Measurements from ENCODE around the gene PPM1D. TPM values are rescaled to one million over a fixed set of nuclear protein-coding genes. Genes with fewer than 3 reads are reported as not detected.

PPM1D gene
- total and polyA plus RNA-seq, 2 of the 13 experiments (the other 11 are each of a cell fraction or from before 2014, with no cell fraction given) = 8.0 to 26.2 TPM

DNA sequence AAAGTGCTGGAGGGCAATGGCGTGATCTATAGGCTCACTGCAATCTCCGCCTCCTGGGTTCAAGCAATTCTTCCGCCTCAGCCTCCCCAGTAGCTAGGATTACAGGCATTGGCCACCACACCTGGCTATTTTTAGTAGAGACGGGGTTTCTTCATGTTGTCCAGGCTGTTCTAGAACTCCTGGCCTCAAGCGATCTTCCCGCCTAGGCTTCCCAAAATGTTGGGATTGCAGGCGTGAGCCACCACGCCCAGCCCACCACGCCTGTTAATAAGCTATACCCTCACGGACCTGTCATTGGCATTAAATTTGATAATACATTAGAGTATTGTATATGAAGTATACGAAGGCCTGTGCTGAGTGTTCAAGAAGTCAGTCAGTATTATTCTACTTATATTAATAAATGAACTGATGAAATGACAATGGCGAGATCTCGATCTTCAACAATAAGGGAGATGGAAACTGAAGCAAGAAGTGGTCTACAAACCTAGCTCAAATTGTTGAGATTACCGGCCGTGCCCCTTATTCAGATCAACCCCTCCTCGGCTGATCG, 76.8 kb downstream of the PPM1D start (continued):
- TF ChIP-seq, protein P1, sequence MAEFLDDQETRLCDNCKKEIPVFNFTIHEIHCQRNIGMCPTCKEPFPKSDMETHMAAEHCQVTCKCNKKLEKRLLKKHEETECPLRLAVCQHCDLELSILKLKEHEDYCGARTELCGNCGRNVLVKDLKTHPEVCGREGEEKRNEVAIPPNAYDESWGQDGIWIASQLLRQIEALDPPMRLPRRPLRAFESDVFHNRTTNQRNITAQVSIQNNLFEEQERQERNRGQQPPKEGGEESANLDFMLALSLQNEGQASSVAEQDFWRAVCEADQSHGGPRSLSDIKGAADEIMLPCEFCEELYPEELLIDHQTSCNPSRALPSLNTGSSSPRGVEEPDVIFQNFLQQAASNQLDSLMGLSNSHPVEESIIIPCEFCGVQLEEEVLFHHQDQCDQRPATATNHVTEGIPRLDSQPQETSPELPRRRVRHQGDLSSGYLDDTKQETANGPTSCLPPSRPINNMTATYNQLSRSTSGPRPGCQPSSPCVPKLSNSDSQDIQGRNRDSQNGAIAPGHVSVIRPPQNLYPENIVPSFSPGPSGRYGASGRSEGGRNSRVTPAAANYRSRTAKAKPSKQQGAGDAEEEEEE (CRISPR knock-in tag; IDR thresholded peaks at IDR 0.05; ENCODE audit: borderline replicate concordance) = peak; percentile 96; the same call in 1 of the 2 replicates
- TF ChIP-seq XRCC5 (optimal IDR thresholded peaks at IDR 0.05; ENCODE audit: low read length) (no peak), SAFB2 (CRISPR knock-in tag; IDR thresholded peaks at IDR 0.05; ENCODE audit: borderline replicate concordance, low read depth) (peak; percentile 32), TCF12 (IDR thresholded peaks at IDR 0.05) (no peak), TCF12 (CRISPR knock-in tag; IDR thresholded peaks at IDR 0.05) (no peak), HOXA3 (CRISPR knock-in tag; IDR thresholded peaks at IDR 0.05) (no peak), TAF1 (CRISPR knock-in tag; IDR thresholded peaks at IDR 0.05) (no peak), CEBPB (IDR thresholded peaks at IDR 0.05; ENCODE audit: borderline replicate concordance, low read depth, low read length) (no peak), ZMAT3 (CRISPR knock-in tag; conservative IDR thresholded peaks at IDR 0.05) (no peak), EEA1 (CRISPR knock-in tag; IDR thresholded peaks at IDR 0.05; ENCODE audit: borderline replicate concordance) (0 out of 2 replicates have a peak, but pooled peaks have one; percentile 82), ZNF713 (CRISPR knock-in tag; IDR thresholded peaks at IDR 0.05) (no peak), AHR (CRISPR knock-in tag; IDR thresholded peaks at IDR 0.05) (no peak), RARG (CRISPR knock-in tag; IDR thresholded peaks at IDR 0.05; ENCODE audit: low read depth) (0 out of 2 replicates have a peak, but pooled peaks have one; percentile 18), ZSCAN21 (CRISPR knock-in tag; IDR thresholded peaks at IDR 0.05; ENCODE audit: borderline replicate concordance) (no peak), TAF15 (IDR thresholded peaks at IDR 0.05; ENCODE audit: low read depth, low read length, poor library complexity, severe bottlenecking) (no peak), KDM4B (CRISPR knock-in tag; IDR thresholded peaks at IDR 0.05) (no peak), ZNF350 (CRISPR knock-in tag; IDR thresholded peaks at IDR 0.05; ENCODE audit: borderline replicate concordance, low read depth) (0 out of 2 replicates have a peak, but pooled peaks have one; percentile 0), ZNF556 (CRISPR knock-in tag; IDR thresholded peaks at IDR 0.05; ENCODE audit: borderline replicate concordance) (0 out of 2 replicates have a peak, but pooled peaks have one; percentile 20), ZSCAN22 (CRISPR knock-in tag; IDR thresholded peaks at IDR 0.05) (no peak), PCBP2 (optimal IDR thresholded peaks at IDR 0.05; ENCODE audit: low read depth, low read length, poor library complexity, severe bottlenecking) (no peak), KDM2A (CRISPR knock-in tag; IDR thresholded peaks at IDR 0.05; ENCODE audit: borderline replicate concordance, low read depth) (no peak), ZNF552 (CRISPR knock-in tag; IDR thresholded peaks at IDR 0.05; ENCODE audit: borderline replicate concordance) (0 out of 2 replicates have a peak, but pooled peaks have one; percentile 33)
- TF ChIP-seq, protein P2, sequence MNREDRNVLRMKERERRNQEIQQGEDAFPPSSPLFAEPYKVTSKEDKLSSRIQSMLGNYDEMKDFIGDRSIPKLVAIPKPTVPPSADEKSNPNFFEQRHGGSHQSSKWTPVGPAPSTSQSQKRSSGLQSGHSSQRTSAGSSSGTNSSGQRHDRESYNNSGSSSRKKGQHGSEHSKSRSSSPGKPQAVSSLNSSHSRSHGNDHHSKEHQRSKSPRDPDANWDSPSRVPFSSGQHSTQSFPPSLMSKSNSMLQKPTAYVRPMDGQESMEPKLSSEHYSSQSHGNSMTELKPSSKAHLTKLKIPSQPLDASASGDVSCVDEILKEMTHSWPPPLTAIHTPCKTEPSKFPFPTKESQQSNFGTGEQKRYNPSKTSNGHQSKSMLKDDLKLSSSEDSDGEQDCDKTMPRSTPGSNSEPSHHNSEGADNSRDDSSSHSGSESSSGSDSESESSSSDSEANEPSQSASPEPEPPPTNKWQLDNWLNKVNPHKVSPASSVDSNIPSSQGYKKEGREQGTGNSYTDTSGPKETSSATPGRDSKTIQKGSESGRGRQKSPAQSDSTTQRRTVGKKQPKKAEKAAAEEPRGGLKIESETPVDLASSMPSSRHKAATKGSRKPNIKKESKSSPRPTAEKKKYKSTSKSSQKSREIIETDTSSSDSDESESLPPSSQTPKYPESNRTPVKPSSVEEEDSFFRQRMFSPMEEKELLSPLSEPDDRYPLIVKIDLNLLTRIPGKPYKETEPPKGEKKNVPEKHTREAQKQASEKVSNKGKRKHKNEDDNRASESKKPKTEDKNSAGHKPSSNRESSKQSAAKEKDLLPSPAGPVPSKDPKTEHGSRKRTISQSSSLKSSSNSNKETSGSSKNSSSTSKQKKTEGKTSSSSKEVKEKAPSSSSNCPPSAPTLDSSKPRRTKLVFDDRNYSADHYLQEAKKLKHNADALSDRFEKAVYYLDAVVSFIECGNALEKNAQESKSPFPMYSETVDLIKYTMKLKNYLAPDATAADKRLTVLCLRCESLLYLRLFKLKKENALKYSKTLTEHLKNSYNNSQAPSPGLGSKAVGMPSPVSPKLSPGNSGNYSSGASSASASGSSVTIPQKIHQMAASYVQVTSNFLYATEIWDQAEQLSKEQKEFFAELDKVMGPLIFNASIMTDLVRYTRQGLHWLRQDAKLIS (CRISPR knock-in tag; IDR thresholded peaks at IDR 0.05) = 0 out of 2 replicates have a peak, but pooled peaks have one; percentile 11
- TF ChIP-seq, protein P3, sequence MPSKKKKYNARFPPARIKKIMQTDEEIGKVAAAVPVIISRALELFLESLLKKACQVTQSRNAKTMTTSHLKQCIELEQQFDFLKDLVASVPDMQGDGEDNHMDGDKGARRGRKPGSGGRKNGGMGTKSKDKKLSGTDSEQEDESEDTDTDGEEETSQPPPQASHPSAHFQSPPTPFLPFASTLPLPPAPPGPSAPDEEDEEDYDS (CRISPR knock-in tag; IDR thresholded peaks at IDR 0.05) = no peak

Measured in HepG2 (cell line).